Naive thymus-derived CD4-positive, alpha-beta T cell (primary cell): ENCODE measurements around the gene BCR. TPM values are rescaled to one million over a fixed set of nuclear protein-coding genes. Genes with fewer than 3 reads are reported as not detected.

Experiments
- ATAC-seq: fragments of 150-1000 bp; cut with Tn5 transposase; 2 replicates; pipeline ENCODE4 v1.10.0; 2021; ENCODE audit warnings: mild to moderate bottlenecking, moderate library complexity
- CTCF ChIA-PET: fragments of 350-600 bp; sonication (Branson Sonifier 250); formaldehyde crosslinking; loops from one replicate; lab custom pipeline; 2021; ENCODE audit warnings: antibody characterized with exemption; lab: Charles Lee
- POLR2A ChIA-PET: fragments of 350-600 bp; sonication (Branson Sonifier 250); formaldehyde crosslinking; loops from one replicate; lab custom pipeline; 2021; ENCODE audit warnings: antibody characterized with exemption, inconsistent platforms; lab: Charles Lee
- DNase-seq, 9 donors: peaks; one replicate each; pipeline versions ENCODE4 v3.0.0 to v3.0.0-alpha.2; 2020 to 2022; ENCODE audit warnings: mixed read lengths in 1 of 9
- H3K27ac ChIP-seq: one replicate; pipeline ENCODE4 v1.7.0; 2013; ENCODE audit warnings: mild to moderate bottlenecking, low read depth, low read length, moderate library complexity
- H3K27me3 ChIP-seq, 2 donors: one replicate each; pipeline ENCODE4 v1.7.0; 2013; ENCODE audit warnings: low read length in 2 of 2, mild to moderate bottlenecking in 2 of 2, moderate library complexity in 2 of 2; ENCODE audit not compliant: control insufficient read depth in 2 of 2, insufficient read depth in 2 of 2
- H3K36me3 ChIP-seq, 3 experiments: 1 replicate in 2 of 3; 2 replicates in 1 of 3; pipeline ENCODE4 v1.7.0; 2013; ENCODE audit warnings: low read length in 3 of 3, mild to moderate bottlenecking in 3 of 3, moderate library complexity in 1 of 3; ENCODE audit not compliant: insufficient read depth in 3 of 3, control insufficient read depth in 2 of 3
- H3K4me1 ChIP-seq, 2 donors: one replicate each; pipeline ENCODE4 v1.7.0; 2013; ENCODE audit warnings: low read length in 2 of 2, mild to moderate bottlenecking in 2 of 2, moderate library complexity in 1 of 2; ENCODE audit not compliant: control insufficient read depth in 2 of 2, insufficient read depth in 2 of 2
- H3K4me3 ChIP-seq: 2 replicates; pipeline ENCODE4 v1.7.0; 2013; ENCODE audit warnings: mild to moderate bottlenecking, low read length
- H3K9me3 ChIP-seq, 3 experiments: 1 replicate in 2 of 3; 2 replicates in 1 of 3; pipeline ENCODE4 v1.7.0; 2013; ENCODE audit warnings: low read length in 3 of 3; ENCODE audit not compliant: control insufficient read depth in 2 of 3
- H3K27ac Mint-ChIP-seq, 9 donors: one replicate each; pipeline ENCODE4 v1.8.0; 2020 to 2022; ENCODE audit warnings: mixed read lengths in 9 of 9, mild to moderate bottlenecking in 8 of 9, moderate library complexity in 5 of 9, inconsistent platforms in 2 of 9
- H3K27me3 Mint-ChIP-seq, 5 donors: one replicate each; pipeline ENCODE4 v1.8.0; 2021 to 2022; ENCODE audit warnings: mixed read lengths in 5 of 5, mild to moderate bottlenecking in 1 of 5
- H3K36me3 Mint-ChIP-seq, 5 donors: one replicate each; pipeline ENCODE4 v1.8.0; 2020 to 2022; ENCODE audit warnings: mixed read lengths in 5 of 5, mild to moderate bottlenecking in 3 of 5, inconsistent platforms in 1 of 5
- H3K4me1 Mint-ChIP-seq, 7 donors: one replicate each; pipeline ENCODE4 v1.8.0; 2020 to 2022; ENCODE audit warnings: mixed read lengths in 7 of 7, mild to moderate bottlenecking in 3 of 7, inconsistent platforms in 1 of 7
- H3K4me3 Mint-ChIP-seq, 10 donors: one replicate each; pipeline ENCODE4 v1.8.0; 2020 to 2022; ENCODE audit warnings: mild to moderate bottlenecking in 10 of 10, mixed read lengths in 10 of 10, moderate library complexity in 6 of 10, inconsistent platforms in 2 of 10
- H3K9me3 Mint-ChIP-seq, 11 donors: one replicate each; pipeline ENCODE4 v1.8.0; 2020 to 2022; ENCODE audit warnings: mixed read lengths in 11 of 11, mild to moderate bottlenecking in 4 of 11, inconsistent platforms in 1 of 11, moderate library complexity in 1 of 11
- intact Hi-C, 2 donors: fragments of 100-400 bp; cut with micrococcal nuclease; formaldehyde crosslinking; loops; one replicate each; pipeline ENCODE4 v1.15.1; 2023
- polyA plus RNA-seq, 2 donors: library from polyadenylated mRNA; unstranded; fragments of 300-500 nt; fragmentation: Illumina TruSeq; gene quantifications; one replicate each; pipeline ENCODE4 v1.2.3, GENCODE V29; 2021
- total RNA-seq, 6 experiments: library from RNA in 5 of 6; stranded (reverse) in 5 of 6; gene quantifications; 1 replicate in 5 of 6; 2 replicates in 1 of 6; pipeline ENCODE4 v1.2.3 and lab custom pipeline; 2021 to 2026

BCR gene
- total and polyA plus RNA-seq, 7 experiments from 2014 or later, result 6.1 to 103 (median 83.8) TPM

GRCh38 chr22:23143119-23143518 lies 37.2 kb upstream of the BCR start:
- Mint-ChIP-seq H3K36me3 (no peaks in the 10 kb centered on the region), H3K4me3 (peak overlapping the region in 8 of 10 donors; percentile 75 to 87 (median 80)), H3K27ac (peak overlapping the region; percentile 28 to 98 (median 93)), H3K9me3 (peaks cover 0 to 2% (median 0%) of the 10 kb centered on the region in 11 donors), H3K4me1 (peaks cover 31 to 77% (median 65%) of the 10 kb centered on the region in 7 donors), H3K27me3 (peaks cover 0 to 11% (median 0%) of the 10 kb centered on the region in 5 donors)
- H3K4me3 ChIP-seq, result no peak overlapping the region
- CTCF ChIA-PET, result no interaction called here
- intact Hi-C loops, result loop anchor here (2.0 to 5.0 kb wide), 3 partner anchors 40 to 1406 kb away; partner anchors contain the start of genes MIF (in 1 of the 2) and YPEL1 (in 1 of the 2)
- H3K27me3 ChIP-seq, result no peaks in the 10 kb centered on the region
- no peaks in the 10 kb centered on the region for H3K9me3 ChIP-seq
- H3K4me1 ChIP-seq, result peaks cover 54% of the 10 kb centered on the region in 2 donors
- POLR2A ChIA-PET, result interaction anchor here (0.8 to 1.0 kb wide), 2 partner anchors 9 to 139 kb away, joined by 3 read pairs; no protein-coding TSS in a partner anchor
- H3K27ac ChIP-seq, result no peak overlapping the region
- DNase-seq (no peak), ATAC-seq (no peak)
- H3K36me3 ChIP-seq, result no peaks in the 10 kb centered on the region

GRCh38 chr22:23144432-23144831 lies 35.9 kb upstream of the BCR start:
- peaks cover 43 to 45% of the 10 kb centered on the region in 2 donors for H3K4me1 ChIP-seq
- no peak for DNase-seq
- peak overlapping the region in 9 of 10 donors; percentile 72 to 84 (median 83) for H3K4me3 Mint-ChIP-seq
- H3K27me3 ChIP-seq, result no peaks in the 10 kb centered on the region
- ATAC-seq, result no peak
- peak overlapping the region; percentile 78 for H3K27ac ChIP-seq
- CTCF ChIA-PET, result interaction anchor here (1.2 to 1.9 kb wide), 3 partner anchors 30 to 35 kb away, joined by 3 to 5 read pairs (median 3); partner anchors contain the start of gene BCR
- H3K27me3 Mint-ChIP-seq, result peaks cover 0 to 14% (median 0%) of the 10 kb centered on the region in 5 donors
- POLR2A ChIA-PET, result interaction anchor here (0.6 to 1.0 kb wide), 2 partner anchors 8 to 242 kb away, joined by 3 to 6 read pairs; no protein-coding TSS in a partner anchor
- peaks cover 0 to 2% (median 0%) of the 10 kb centered on the region in 11 donors for H3K9me3 Mint-ChIP-seq
- intact Hi-C loops, result loop anchor here in 1 of 2 donors (5.0 kb wide), 2 partner anchors 748 to 1407 kb away; partner anchors contain the start of genes MIF and YPEL1
- H3K36me3 Mint-ChIP-seq, result no peaks in the 10 kb centered on the region
- no peaks in the 10 kb centered on the region for H3K36me3 ChIP-seq
- peaks cover 27 to 66% (median 54%) of the 10 kb centered on the region in 7 donors for H3K4me1 Mint-ChIP-seq
- peak overlapping the region; percentile 73 to 96 (median 93) for H3K27ac Mint-ChIP-seq
- H3K4me3 ChIP-seq, result peak overlapping the region; percentile 25
- H3K9me3 ChIP-seq, result no peaks in the 10 kb centered on the region

GRCh38 chr22:23144932-23145877 lies 35.1 kb upstream of the BCR start, which contains the start of gene RAB36:
TSS of gene RAB36 (plus strand) at chr22:23145477. CDS start at chr22:23146617, 1,140 bp downstream.
- H3K27ac ChIP-seq, result peak within 1 kb of the TSS; percentile 78
- H3K4me3 Mint-ChIP-seq, result peak within 1 kb of the TSS; percentile 72 to 84 (median 82)
- peak within 1 kb of the TSS; percentile 79 to 96 (median 93) for H3K27ac Mint-ChIP-seq
- no peaks in the 10 kb centered on the region for H3K9me3 ChIP-seq
- H3K4me1 ChIP-seq, result peaks cover 38 to 45% of the 10 kb centered on the region in 2 donors
- ATAC-seq (peak; percentile 78), DNase-seq (peak; percentile 77 to 93 (median 81))
- peaks cover 0 to 2% (median 0%) of the 10 kb centered on the region in 11 donors for H3K9me3 Mint-ChIP-seq
- no peaks in the 10 kb centered on the region for H3K36me3 Mint-ChIP-seq
- no peaks in the 10 kb centered on the region for H3K36me3 ChIP-seq
- peaks cover 0 to 20% (median 0%) of the 10 kb centered on the region in 5 donors for H3K27me3 Mint-ChIP-seq
- peak within 1 kb of the TSS; percentile 25 for H3K4me3 ChIP-seq
- intact Hi-C loops, result loop anchor here in 1 of 2 donors (1.0 to 5.0 kb wide), 3 partner anchors 75 to 1408 kb away; partner anchors contain the start of genes GNAZ, MIF and YPEL1
- H3K27me3 ChIP-seq, result no peaks in the 10 kb centered on the region
- CTCF ChIA-PET, result interaction anchor here (1.0 to 1.9 kb wide), 4 partner anchors 29 to 137 kb away, joined by 3 to 5 read pairs (median 4); partner anchors contain the start of gene BCR
- H3K4me1 Mint-ChIP-seq, result peaks cover 27 to 60% (median 49%) of the 10 kb centered on the region in 7 donors
- POLR2A ChIA-PET, result interaction anchor here (0.6 kb wide), 2 partner anchors 122 to 241 kb away, joined by 3 to 6 read pairs; no protein-coding TSS in a partner anchor

GRCh38 chr22:23145878-23146470 lies 34.3 kb upstream of the BCR start:
- ChIA-PET POLR2A (interaction anchor here (0.6 kb wide), 1 partner anchor 123 kb away, joined by 3 read pairs; no protein-coding TSS in a partner anchor), CTCF (interaction anchor here (1.0 kb wide), 1 partner anchor 136 kb away, joined by 5 read pairs; no protein-coding TSS in a partner anchor)
- peak overlapping the region; percentile 4 to 96 (median 93) for H3K27ac Mint-ChIP-seq
- peak overlapping the region in 8 of 10 donors; percentile 28 to 84 (median 76) for H3K4me3 Mint-ChIP-seq
- Histone ChIP-seq H3K4me1 (peaks cover 31 to 39% of the 10 kb centered on the region in 2 donors), H3K36me3 (no peaks in the 10 kb centered on the region), H3K4me3 (no peak overlapping the region), H3K27me3 (no peaks in the 10 kb centered on the region), H3K9me3 (no peaks in the 10 kb centered on the region), H3K27ac (peak overlapping the region; percentile 78)
- peaks cover 27 to 55% (median 45%) of the 10 kb centered on the region in 7 donors for H3K4me1 Mint-ChIP-seq
- intact Hi-C loops, result loop anchor here (1.0 to 2.0 kb wide), 2 partner anchors 29 to 76 kb away; partner anchors contain the start of gene GNAZ (in 1 of the 2)
- peaks cover 0 to 20% (median 0%) of the 10 kb centered on the region in 5 donors for H3K27me3 Mint-ChIP-seq
- ATAC-seq (no peak), DNase-seq (no peak)
- H3K9me3 Mint-ChIP-seq, result peaks cover 0 to 2% (median 0%) of the 10 kb centered on the region in 11 donors
- no peaks in the 10 kb centered on the region for H3K36me3 Mint-ChIP-seq

GRCh38 chr22:23146478-23147205 lies 33.7 kb upstream of the BCR start:
- peak overlapping the region; percentile 27 for H3K27ac ChIP-seq
- POLR2A ChIA-PET, result no interaction called here
- peaks cover 0 to 20% (median 0%) of the 10 kb centered on the region in 5 donors for H3K27me3 Mint-ChIP-seq
- H3K9me3 ChIP-seq, result no peaks in the 10 kb centered on the region
- peak overlapping the region; percentile 4 to 96 (median 93) for H3K27ac Mint-ChIP-seq
- H3K9me3 Mint-ChIP-seq, result peaks cover 0 to 2% (median 0%) of the 10 kb centered on the region in 11 donors
- no peaks in the 10 kb centered on the region for H3K27me3 ChIP-seq
- peaks cover 23 to 49% (median 39%) of the 10 kb centered on the region in 7 donors for H3K4me1 Mint-ChIP-seq
- no peaks in the 10 kb centered on the region for H3K36me3 ChIP-seq
- DNase-seq (no peak), ATAC-seq (no peak)
- intact Hi-C loops, result loop anchor here in 1 of 2 donors (2.0 kb wide), 1 partner anchor 28 kb away; no protein-coding TSS in a partner anchor
- CTCF ChIA-PET, result interaction anchor here (0.6 to 1.0 kb wide), 2 partner anchors 136 to 186 kb away, joined by 5 read pairs; no protein-coding TSS in a partner anchor
- peaks cover 27 to 34% of the 10 kb centered on the region in 2 donors for H3K4me1 ChIP-seq
- no peak overlapping the region for H3K4me3 ChIP-seq
- peak overlapping the region in 4 of 10 donors; percentile 18 to 75 (median 26) for H3K4me3 Mint-ChIP-seq
- H3K36me3 Mint-ChIP-seq, result no peaks in the 10 kb centered on the region
